Loucy (cell line): Measurements from ENCODE around the gene NCOR2.

ENCODE experiments used
- H2AFZ ChIP-seq: fragments of 200-600 bp; sonication (generic); 2 replicates; pipeline ENCODE4 v1.6.0; 2016; ENCODE audit warnings: antibody characterized with exemption, mild to moderate bottlenecking, low read length, moderate library complexity
- H3F3A ChIP-seq: fragments of 200-600 bp; 2 replicates; pipeline ENCODE4 v1.6.0; 2016; ENCODE audit warnings: antibody characterized with exemption, low read depth, mild to moderate bottlenecking
- H3K27me3 ChIP-seq: fragments of 200-600 bp; sonication (generic); 2 replicates; pipeline ENCODE4 v1.6.1; 2014; ENCODE audit warnings: low read length, mild to moderate bottlenecking; ENCODE audit not compliant: insufficient read depth, poor library complexity, severe bottlenecking
- H3K36me3 ChIP-seq: fragments of 200-600 bp; sonication (generic); 2 replicates; pipeline ENCODE4 v1.6.1; 2016; ENCODE audit warnings: low read length; ENCODE audit not compliant: insufficient read depth
- H3K4me1 ChIP-seq: fragments of 200-600 bp; sonication (generic); 2 replicates; pipeline ENCODE4 v1.5.1; 2014; ENCODE audit warnings: low read length, mild to moderate bottlenecking; ENCODE audit not compliant: insufficient read depth, poor library complexity, severe bottlenecking
- H3K4me2 ChIP-seq: fragments of 200-600 bp; sonication (generic); 2 replicates; pipeline ENCODE4 v1.6.0; 2014; ENCODE audit warnings: antibody characterized with exemption, low read length, low read depth, mild to moderate bottlenecking; ENCODE audit not compliant: poor library complexity, severe bottlenecking
- H3K4me3 ChIP-seq: fragments of 200-600 bp; sonication (generic); 2 replicates; pipeline ENCODE4 v1.5.1; 2014; ENCODE audit warnings: low read length, mild to moderate bottlenecking, mixed read lengths; ENCODE audit not compliant: poor library complexity, severe bottlenecking
- H3K79me2 ChIP-seq: fragments of 200-600 bp; sonication (generic); 2 replicates; pipeline ENCODE4 v1.6.1; 2014; ENCODE audit warnings: low read length; ENCODE audit not compliant: insufficient read depth
- H3K9ac ChIP-seq: fragments of 200-600 bp; sonication (generic); 2 replicates; pipeline ENCODE4 v1.6.0; 2014; ENCODE audit warnings: mild to moderate bottlenecking, low read depth, low read length, moderate library complexity; ENCODE audit not compliant: poor library complexity, severe bottlenecking
- H3K9me2 ChIP-seq: fragments of 200-600 bp; sonication (generic); replicated peaks from 2 replicates; pipeline ENCODE4 v1.6.1; 2016; ENCODE audit warnings: low read depth, low read length, mixed read lengths
- H3K9me3 ChIP-seq: fragments of 200-600 bp; sonication (generic); 2 replicates; pipeline ENCODE4 v1.6.1; 2014; ENCODE audit warnings: mild to moderate bottlenecking, antibody characterized with exemption, low read length, low read depth; ENCODE audit not compliant: insufficient read depth
- H4K20me1 ChIP-seq: fragments of 200-600 bp; sonication (generic); 2 replicates; pipeline ENCODE4 v1.6.0; 2014; ENCODE audit warnings: antibody characterized with exemption, low read length, mild to moderate bottlenecking; ENCODE audit not compliant: insufficient read depth, poor library complexity, severe bottlenecking
- EZH2phosphoT487 ChIP-seq: fragments of 200-600 bp; IDR thresholded peaks from 2 replicates; pipeline ENCODE4 v1.6.1; 2018; ENCODE audit warnings: antibody characterized with exemption, mild to moderate bottlenecking, moderate library complexity, borderline replicate concordance
- TF ChIP-seq, protein P1 (sequence below): fragments of 200-600 bp; sonication (generic); conservative IDR thresholded peaks from 2 replicates; pipeline ENCODE4 v1.5.1; 2014; ENCODE audit warnings: mild to moderate bottlenecking, antibody characterized with exemption, low read length

NCOR2 gene

DNA sequence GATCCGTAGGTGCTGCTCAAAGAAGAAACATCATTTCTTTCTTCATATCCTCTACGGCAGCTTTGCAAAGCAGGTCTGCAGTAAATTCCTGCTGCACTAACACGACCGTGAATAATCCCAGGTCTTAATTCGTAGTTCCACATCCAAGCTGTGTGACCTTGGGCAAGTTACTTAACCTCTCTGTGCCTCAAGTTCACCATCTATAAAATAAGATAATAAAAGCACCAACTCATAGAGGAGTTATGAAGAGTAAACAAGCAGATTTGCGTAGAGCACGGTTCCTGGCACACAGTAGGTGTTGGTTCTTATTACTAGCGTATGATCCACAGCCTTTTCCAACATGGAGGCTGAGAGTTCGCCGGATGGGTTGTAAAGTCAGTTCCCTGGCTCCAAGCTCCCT lies 3.6 kb downstream of the NCOR2 start:
- Histone ChIP-seq H3K36me3 (no peaks in the 10 kb centered on the region), H3F3A (no peaks in the 10 kb centered on the region), H3K4me2 (peak overlapping the region; percentile 59), H3K9me3 (no peaks in the 10 kb centered on the region), H3K9me2 (no peaks in the 10 kb centered on the region), H3K4me1 (peaks cover 29% of the 10 kb centered on the region), H3K9ac (no peak overlapping the region), H2AFZ (no peak overlapping the region), H4K20me1 (peaks cover 76% of the 10 kb centered on the region), H3K79me2 (peaks cover 82% of the 10 kb centered on the region), H3K27me3 (no peaks in the 10 kb centered on the region), H3K4me3 (peak overlapping the region; percentile 52)
- TF ChIP-seq, protein P1, sequence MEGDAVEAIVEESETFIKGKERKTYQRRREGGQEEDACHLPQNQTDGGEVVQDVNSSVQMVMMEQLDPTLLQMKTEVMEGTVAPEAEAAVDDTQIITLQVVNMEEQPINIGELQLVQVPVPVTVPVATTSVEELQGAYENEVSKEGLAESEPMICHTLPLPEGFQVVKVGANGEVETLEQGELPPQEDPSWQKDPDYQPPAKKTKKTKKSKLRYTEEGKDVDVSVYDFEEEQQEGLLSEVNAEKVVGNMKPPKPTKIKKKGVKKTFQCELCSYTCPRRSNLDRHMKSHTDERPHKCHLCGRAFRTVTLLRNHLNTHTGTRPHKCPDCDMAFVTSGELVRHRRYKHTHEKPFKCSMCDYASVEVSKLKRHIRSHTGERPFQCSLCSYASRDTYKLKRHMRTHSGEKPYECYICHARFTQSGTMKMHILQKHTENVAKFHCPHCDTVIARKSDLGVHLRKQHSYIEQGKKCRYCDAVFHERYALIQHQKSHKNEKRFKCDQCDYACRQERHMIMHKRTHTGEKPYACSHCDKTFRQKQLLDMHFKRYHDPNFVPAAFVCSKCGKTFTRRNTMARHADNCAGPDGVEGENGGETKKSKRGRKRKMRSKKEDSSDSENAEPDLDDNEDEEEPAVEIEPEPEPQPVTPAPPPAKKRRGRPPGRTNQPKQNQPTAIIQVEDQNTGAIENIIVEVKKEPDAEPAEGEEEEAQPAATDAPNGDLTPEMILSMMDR, result no peak
- TF ChIP-seq EZH2phosphoT487, result no peak

DNA sequence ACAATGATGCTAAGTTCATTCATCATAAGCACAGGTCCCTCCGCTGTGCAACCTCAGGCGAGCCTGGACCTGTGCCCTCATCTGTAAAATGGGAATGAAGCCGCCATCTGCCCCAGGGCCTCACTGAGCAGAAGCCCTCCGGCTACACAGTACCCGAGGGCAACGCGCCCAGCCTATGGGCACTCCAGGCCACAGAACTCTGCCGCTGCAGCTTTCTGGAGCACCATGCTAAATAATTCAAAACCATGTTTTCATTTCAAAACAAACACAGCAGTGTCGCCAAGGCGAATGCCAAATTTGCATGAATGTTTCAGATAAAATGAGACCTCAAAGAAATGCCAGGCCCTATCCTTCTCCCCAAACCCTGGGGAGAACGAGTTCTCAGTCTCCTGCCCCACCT lies 4.0 kb downstream of the NCOR2 start:
- H3K9ac ChIP-seq, result no peak overlapping the region
- peak overlapping the region; percentile 59 for H3K4me2 ChIP-seq
- no peaks in the 10 kb centered on the region for H3K36me3 ChIP-seq
- TF ChIP-seq, protein P1, result no peak
- TF ChIP-seq EZH2phosphoT487, result no peak
- no peaks in the 10 kb centered on the region for H3F3A ChIP-seq
- peaks cover 86% of the 10 kb centered on the region for H3K79me2 ChIP-seq
- no peaks in the 10 kb centered on the region for H3K27me3 ChIP-seq
- H3K9me2 ChIP-seq, result no peaks in the 10 kb centered on the region
- peaks cover 80% of the 10 kb centered on the region for H4K20me1 ChIP-seq
- H3K4me1 ChIP-seq, result peaks cover 26% of the 10 kb centered on the region
- H2AFZ ChIP-seq, result no peak overlapping the region
- peak overlapping the region; percentile 18 for H3K4me3 ChIP-seq
- no peaks in the 10 kb centered on the region for H3K9me3 ChIP-seq

GRCh38 chr12:124562796-124563181 lies 4.6 kb downstream of the NCOR2 start:
- peaks cover 83% of the 10 kb centered on the region for H4K20me1 ChIP-seq
- no peaks in the 10 kb centered on the region for H3K36me3 ChIP-seq
- H3K27me3 ChIP-seq, result no peaks in the 10 kb centered on the region
- H2AFZ ChIP-seq, result no peak overlapping the region
- H3F3A ChIP-seq, result no peaks in the 10 kb centered on the region
- peaks cover 91% of the 10 kb centered on the region for H3K79me2 ChIP-seq
- H3K4me1 ChIP-seq, result peaks cover 22% of the 10 kb centered on the region
- peak overlapping the region; percentile 18 for H3K4me3 ChIP-seq
- H3K9me2 ChIP-seq, result no peaks in the 10 kb centered on the region
- no peak overlapping the region for H3K9ac ChIP-seq
- H3K9me3 ChIP-seq, result no peaks in the 10 kb centered on the region
- H3K4me2 ChIP-seq, result peak overlapping the region; percentile 59
- TF ChIP-seq, protein P1, result no peak
- TF ChIP-seq EZH2phosphoT487, result no peak
